ENCODE results near the gene GNAT1. TPM values are rescaled to one million over a fixed set of nuclear protein-coding genes. Genes with fewer than 3 reads are reported as not detected.

The GNAT1 gene
- polyA plus RNA-seq, 2 of the 4 experiments (the other 2 are of a cell fraction): not detected

- peaks cover 6% of the 10 kb centered on the region; the same call in 1 of the 3 replicates for H3K4me1 ChIP-seq
- DNase-seq (ENCODE audit: low read depth in 1 of 2, low spot score in 1 of 2): no peak
- WGBS (ENCODE audit: missing lambda C conversion rate): 56% methylated on average over 2 of the region's 2 CpGs
- H3K4me2 ChIP-seq: no peak overlapping the region
- TF ChIP-seq CHD4 (IDR thresholded peaks at IDR 0.05; ENCODE audit: borderline replicate concordance) (no peak), MYC (IDR thresholded peaks at IDR 0.05; ENCODE audit: borderline replicate concordance, low read length) (no peak)
- H3K4me3 ChIP-seq: no peak overlapping the region
- no peak for ATAC-seq
- POLR2A ChIA-PET: no interaction called here
- H3K27ac ChIP-seq: no peak overlapping the region
- FAIRE-seq: no peak
- H3K9me3 ChIP-seq: no peaks in the 10 kb centered on the region
- CTCF ChIA-PET: interaction anchor here (1.0 to 18.7 kb wide), 7 partner anchors 9 to 57 kb away, joined by 3 to 240 read pairs (median 5); no protein-coding TSS in a partner anchor
These were observed 11.7 kb upstream of the GNAT1 start for GRCh38 chr3:50179710-50180109.

DNA sequence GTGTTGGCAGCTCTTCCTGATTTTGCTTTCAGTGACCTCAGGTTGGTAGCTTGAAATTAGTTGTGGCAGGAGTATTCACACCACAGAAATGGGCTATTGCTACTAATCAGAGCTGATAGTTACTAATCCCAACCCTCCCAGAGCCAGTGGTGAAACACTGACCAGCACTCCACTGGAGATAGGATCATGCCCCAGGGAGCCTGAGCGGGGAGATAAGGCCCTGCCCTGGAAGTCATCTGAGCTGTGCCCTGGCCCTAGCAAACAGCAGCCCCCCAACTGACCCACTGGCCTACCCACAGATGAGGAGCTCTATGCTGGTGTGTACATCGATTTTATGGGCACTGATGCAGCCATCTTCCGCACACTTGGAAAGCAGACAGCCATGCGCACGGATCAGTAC is 9.4 kb upstream of the GNAT1 start:
- Histone ChIP-seq H3K4me2 (no peak overlapping the region), H3K4me3 (no peak overlapping the region), H3K9me3 (no peaks in the 10 kb centered on the region), H3K27ac (no peak overlapping the region), H3K4me1 (peaks cover 6% of the 10 kb centered on the region; the same call in 1 of the 3 replicates)
- ChIA-PET POLR2A (no interaction called here), CTCF (interaction anchor here (0.7 to 18.7 kb wide), 13 partner anchors 9 to 92 kb away, joined by 3 to 240 read pairs (median 4); partner anchors contain the start of gene GNAT1)
- FAIRE-seq (no peak), DNase-seq (ENCODE audit: low read depth in 1 of 2, low spot score in 1 of 2) (no peak), ATAC-seq (no peak)
- 100% methylated on average over 3 of the region's 5 CpGs for WGBS (ENCODE audit: missing lambda C conversion rate)
- TF ChIP-seq CHD4 (IDR thresholded peaks at IDR 0.05; ENCODE audit: borderline replicate concordance): no peak
- no peak for TF ChIP-seq HES2 (IDR thresholded peaks at IDR 0.05)
- no peak for TF ChIP-seq JUN (IDR thresholded peaks at IDR 0.05)
- no peak for TF ChIP-seq NPAS2 (CRISPR knock-in tag; IDR thresholded peaks at IDR 0.05; ENCODE audit: borderline replicate concordance)
- no peak for TF ChIP-seq MYC (IDR thresholded peaks at IDR 0.05; ENCODE audit: borderline replicate concordance, low read length)
- TF ChIP-seq, protein P1, sequence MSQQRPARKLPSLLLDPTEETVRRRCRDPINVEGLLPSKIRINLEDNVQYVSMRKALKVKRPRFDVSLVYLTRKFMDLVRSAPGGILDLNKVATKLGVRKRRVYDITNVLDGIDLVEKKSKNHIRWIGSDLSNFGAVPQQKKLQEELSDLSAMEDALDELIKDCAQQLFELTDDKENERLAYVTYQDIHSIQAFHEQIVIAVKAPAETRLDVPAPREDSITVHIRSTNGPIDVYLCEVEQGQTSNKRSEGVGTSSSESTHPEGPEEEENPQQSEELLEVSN (IDR thresholded peaks at IDR 0.05; ENCODE audit: borderline replicate concordance, low read depth): no peak
- no peak for TF ChIP-seq ZSCAN20 (CRISPR knock-in tag; IDR thresholded peaks at IDR 0.05)
- no peak for TF ChIP-seq FOSB (CRISPR knock-in tag; IDR thresholded peaks at IDR 0.05)
- no peak for TF ChIP-seq TP53 (CRISPR knock-in tag; IDR thresholded peaks at IDR 0.05)
- TF ChIP-seq MAFK (IDR thresholded peaks at IDR 0.05; ENCODE audit: partially characterized antibody): no peak
- TF ChIP-seq, protein P2, sequence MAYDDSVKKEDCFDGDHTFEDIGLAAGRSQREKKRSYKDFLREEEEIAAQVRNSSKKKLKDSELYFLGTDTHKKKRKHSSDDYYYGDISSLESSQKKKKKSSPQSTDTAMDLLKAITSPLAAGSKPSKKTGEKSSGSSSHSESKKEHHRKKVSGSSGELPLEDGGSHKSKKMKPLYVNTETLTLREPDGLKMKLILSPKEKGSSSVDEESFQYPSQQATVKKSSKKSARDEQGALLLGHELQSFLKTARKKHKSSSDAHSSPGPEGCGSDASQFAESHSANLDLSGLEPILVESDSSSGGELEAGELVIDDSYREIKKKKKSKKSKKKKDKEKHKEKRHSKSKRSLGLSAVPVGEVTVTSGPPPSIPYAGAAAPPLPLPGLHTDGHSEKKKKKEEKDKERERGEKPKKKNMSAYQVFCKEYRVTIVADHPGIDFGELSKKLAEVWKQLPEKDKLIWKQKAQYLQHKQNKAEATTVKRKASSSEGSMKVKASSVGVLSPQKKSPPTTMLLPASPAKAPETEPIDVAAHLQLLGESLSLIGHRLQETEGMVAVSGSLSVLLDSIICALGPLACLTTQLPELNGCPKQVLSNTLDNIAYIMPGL (CRISPR knock-in tag; IDR thresholded peaks at IDR 0.05; ENCODE audit: borderline replicate concordance): no peak
- TF ChIP-seq NFE2L2 (conservative IDR thresholded peaks at IDR 0.05; ENCODE audit: low read length): no peak
- no peak for TF ChIP-seq POLR2AphosphoS2 (conservative IDR thresholded peaks at IDR 0.05; ENCODE audit: low read length)
- TF ChIP-seq, protein P3, sequence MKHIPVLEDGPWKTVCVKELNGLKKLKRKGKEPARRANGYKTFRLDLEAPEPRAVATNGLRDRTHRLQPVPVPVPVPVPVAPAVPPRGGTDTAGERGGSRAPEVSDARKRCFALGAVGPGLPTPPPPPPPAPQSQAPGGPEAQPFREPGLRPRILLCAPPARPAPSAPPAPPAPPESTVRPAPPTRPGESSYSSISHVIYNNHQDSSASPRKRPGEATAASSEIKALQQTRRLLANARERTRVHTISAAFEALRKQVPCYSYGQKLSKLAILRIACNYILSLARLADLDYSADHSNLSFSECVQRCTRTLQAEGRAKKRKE (CRISPR knock-in tag; IDR thresholded peaks at IDR 0.05; ENCODE audit: low read depth): no peak
- TF ChIP-seq EHMT2 (IDR thresholded peaks at IDR 0.05; ENCODE audit: low read depth): no peak
- TF ChIP-seq RNF2 (IDR thresholded peaks at IDR 0.05; ENCODE audit: borderline replicate concordance, low read depth): no peak
- no peak for TF ChIP-seq SREBF2 (IDR thresholded peaks at IDR 0.05)
- no peak for TF ChIP-seq CBX8 (IDR thresholded peaks at IDR 0.05)
- no peak for TF ChIP-seq PHF8 (IDR thresholded peaks at IDR 0.05; ENCODE audit: borderline replicate concordance, low read depth)
- TF ChIP-seq KDM1A (IDR thresholded peaks at IDR 0.05; ENCODE audit: low read depth): no peak
